ENCODE data around the gene DHX29.

Gene DHX29

DNA sequence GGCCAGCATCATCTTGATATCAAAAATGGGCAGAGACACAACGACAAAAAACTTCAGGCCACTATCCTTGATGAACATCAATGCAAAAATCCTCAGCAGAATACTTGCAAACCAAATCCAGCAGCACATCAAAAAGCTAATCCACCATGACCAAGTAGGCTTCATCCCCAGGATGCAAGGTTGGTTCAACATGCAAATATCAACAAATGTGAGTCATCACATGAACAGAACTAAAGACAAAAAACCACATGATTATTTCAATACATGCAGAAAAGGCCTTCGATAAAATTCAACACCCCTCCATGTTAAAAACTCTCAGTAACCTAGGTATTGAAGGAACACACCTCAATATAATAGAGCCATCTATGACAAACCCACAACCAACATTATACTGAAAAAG is 8.8 kb upstream of the DHX29 start:
- no peak for DNase-seq

DNA sequence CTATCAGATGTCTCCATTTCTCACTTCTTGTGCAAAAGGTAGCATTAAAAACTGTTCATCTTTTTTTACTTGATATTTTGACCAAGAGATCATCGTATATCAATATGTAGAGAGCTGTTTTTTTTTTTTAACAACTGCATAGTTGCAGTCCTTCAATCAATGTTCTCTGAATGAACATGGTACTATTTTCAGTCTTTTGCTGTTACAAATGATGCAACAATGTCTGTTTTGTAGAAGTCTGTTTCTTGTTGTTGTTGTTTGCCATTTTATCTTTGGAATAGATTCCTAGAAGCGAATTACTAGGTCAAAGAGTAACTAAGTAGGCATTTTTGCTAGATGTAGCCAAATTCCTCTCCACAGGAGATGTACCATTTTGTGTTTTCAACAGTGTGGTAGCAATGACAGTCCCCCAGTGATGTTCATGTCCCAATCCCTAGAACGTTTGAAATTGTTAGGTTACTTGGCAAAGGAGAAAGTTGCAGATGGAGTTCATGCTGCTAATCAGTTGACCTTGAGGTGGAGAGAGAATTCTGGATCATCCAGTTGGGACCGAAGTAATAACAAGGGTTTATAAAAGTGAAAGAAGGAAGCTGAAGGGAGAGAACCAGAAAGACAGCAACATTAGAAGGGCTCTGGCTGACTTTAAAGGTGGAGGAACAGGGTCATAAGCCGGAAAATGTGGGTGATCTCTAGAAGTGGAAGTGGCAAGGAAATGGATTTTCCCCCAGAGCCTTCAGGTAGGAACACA is 6.5 kb upstream of the DHX29 start:
- no peak for DNase-seq

DNA sequence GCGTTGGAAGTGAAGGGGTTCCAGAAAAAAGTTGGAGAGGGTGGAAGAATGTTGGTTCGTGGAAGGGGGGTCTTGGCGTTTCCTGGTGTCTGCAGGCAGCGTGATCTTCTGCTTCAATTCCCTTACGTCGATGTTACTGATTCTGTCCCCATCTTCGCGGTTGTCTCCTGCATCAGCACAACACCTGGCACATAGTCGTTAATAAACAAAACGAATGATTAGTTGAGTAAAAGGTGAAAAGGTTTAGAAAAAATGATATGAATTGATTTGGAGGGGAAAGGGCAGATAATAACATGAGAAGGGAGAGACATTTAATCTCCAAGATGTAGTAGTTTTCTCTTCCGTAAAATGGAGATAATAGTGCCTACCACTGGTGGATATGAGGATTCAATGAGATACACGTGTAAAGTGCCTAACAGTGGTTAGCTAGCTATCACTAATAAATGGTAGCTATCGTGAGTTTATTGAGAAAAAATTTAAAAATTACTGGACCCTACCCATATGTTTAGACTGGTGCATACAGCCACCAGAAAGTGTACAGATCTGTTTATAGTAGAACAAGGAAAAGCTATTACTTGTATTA is 851 bp upstream of the DHX29 start:
- DNase-seq: no peak

DNA sequence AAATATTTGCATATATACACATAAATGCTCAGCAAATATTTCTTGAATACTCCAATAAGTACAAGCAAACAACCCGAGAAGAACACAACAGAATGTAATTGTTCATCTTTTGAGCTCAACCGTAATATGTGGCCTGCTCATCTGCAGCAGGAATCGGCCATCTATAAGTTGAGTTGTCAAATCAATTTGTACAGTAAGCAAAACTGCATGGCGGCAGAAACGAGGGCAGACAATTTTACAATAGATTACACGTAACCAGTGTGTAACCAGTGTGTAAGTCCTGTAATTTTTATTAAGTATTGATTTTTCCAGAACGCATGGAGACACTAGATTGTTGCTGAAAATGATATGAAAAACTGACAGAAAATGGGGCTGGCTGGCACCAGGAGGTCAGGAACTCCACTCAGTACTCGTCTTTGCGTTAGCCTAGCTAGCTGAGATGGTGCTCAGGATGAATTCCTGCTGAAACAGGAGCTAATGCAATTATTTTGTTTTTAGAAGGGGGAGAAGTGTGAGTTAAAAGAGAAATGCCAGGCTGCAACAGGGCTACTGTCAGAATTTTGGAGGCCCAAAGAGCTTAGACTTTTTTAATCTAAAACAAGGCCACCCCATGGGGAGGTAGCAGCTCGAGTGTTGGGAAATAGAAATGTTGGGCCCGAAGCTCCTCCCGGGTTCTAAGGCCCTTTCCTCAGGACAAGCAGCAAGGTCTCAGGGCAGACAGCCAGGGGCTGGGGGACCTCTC is 682 bp downstream of the DHX29 start:
- DNase-seq: no peak

DNA sequence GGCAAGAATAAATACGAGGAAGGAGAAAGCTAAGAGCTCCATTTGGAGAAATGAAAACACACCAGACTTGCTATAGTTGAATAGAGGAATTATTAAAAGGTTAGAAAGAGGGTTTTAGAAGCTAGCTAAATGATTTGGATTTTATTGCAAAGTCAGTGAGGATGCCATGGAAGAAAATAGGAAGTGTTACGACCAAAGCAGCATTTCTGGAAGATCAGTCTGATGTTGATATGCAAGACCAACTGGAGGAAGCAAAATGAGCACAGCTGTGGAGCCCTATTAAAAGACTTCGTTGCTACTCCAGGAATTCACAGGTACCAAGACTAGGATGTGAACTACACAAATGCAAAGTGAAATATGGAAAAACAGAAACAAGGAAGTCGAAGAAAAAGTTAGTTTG is 2.1 kb downstream of the DHX29 start:
- no peak for DNase-seq

DNA sequence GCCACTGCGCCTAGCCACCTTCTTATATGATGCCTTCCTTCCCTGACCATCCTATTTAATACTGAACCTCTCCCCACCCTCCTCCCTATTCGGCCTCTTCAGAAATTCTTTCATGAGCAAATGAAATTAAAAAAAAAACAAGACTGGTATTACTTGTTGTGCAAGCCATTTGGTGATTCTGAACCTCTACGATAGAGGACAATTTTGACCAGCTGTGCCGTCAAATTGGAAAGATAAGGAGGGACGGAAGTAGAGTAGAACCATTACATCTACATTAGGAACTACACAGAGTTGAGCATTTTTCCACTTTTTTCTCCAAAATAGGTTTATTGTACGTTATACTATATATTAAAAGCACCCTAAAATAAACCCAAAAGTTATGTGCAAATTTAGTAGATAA is 2.9 kb downstream of the DHX29 start:
- no peak for DNase-seq

DNA sequence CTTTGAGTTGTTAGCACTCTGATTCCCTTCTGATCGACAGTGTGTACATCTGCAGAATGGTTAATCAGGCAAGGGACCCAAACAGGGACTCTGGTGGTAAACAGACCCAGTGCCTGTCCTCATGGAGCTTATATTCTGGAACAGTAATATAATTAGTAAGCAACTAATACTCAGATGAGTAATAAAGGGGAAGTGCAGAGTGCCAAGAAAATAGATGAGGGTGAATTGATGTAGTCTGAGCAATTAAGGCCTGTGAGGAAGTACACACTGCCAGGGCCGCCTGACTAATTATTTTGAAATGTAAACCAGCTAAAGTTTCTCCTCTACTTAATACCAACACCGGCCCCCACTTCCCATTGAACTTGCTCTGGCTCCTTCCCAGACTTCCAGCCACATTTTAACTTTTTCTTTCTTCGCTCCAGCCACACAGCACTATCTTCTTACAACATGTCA is 4.2 kb downstream of the DHX29 start:
- no peak for DNase-seq

DNA sequence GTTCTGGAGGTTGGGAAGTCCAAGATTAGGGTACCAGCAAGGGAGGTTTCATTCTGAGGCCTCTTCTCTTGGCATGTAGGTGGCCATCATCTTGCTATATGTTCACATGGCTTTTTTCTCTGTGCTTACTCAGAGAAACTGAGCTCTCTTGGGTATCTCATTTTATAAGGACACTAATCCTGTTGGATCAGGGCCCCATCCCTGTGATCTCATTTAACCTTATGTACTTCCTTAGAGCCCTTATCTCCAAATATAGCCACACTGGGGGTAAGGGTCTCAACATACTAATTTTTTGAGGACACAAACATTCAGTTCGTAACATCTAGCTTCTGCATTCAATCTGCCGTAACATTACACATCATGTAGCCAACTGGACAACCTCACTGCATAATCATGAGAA is 6.6 kb downstream of the DHX29 start:
- no peak for DNase-seq

DNA sequence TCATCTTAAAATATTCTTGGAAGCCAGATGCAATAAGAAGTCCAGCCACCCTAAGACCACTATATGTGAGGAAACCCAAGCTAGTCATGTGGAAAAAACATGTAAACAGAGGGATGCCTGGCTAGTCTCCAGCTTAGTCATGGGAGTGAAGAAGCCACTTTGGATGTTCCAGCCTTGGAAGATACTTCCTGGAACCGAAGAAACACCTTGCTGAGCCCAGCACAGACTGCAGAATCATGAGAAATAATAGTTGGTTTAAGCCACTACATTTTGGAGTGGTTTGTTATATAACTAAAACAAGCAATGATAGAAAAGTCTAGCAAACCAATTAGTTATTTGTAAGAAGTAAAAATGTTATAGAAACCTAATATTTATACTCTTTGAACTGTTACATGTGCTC is 12.6 kb downstream of the DHX29 start:
- no peak for DNase-seq

DNA sequence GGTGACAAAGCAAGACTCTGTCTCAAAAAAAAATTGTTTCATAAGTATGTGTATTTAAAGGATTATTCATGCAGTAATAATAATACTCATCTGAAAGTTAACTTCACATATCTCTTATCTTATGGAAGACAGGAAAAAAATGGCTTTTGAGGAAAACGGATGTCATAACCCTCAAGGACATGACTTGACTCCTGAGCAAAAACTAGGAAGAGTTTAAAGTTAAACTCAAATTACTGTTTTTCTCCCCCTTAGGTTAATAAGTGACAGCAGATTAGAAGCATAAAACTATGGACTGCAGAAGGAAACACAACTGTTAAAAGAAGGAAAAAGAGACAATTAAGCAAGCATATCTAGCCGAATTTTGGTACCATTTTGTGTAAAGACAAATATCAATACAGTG is 16.5 kb downstream of the DHX29 start:
- no peak for DNase-seq

DNA sequence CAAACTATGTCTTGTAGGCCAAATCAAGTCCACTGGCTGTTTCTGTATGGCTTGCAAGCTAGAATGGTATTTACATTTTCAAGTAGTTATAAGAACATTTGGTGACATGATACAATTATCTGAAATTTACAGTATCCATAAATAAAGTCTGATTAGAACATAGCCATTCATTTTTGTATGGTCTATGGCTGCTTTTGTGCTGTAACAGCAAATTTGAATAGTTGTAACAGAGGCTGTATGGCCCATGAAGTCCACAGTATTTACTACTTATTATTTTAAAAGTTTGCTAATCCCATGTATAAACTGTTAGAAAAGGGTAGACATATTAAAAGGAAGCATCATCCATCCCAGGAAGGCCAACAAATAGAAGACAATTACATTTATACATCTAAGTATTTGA is 17.7 kb downstream of the DHX29 start:
- DNase-seq: no peak

DNA sequence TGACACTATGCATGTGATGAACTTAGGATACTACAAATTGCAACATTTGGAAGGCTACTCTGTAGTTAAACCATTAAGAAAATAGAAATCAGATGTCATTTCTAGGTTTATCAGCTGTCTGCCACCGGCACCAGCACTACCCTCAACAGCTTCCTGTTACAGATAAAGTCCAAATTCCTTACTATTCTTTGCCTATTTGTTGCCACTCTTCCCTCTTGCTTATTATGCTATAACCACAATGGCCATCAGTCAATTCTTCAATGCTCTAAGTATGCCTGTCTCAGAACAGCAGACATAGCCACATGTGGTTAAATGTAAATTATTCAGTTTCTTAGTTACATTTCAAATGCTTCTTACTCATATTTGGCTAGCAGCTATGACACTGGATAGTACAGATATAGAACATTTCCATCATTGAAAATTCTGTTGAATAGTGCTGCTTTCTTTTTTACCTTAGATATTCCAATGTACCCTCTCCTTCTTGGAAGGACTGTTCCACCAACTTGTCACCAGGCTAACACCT is 21.0 kb downstream of the DHX29 start:
- DNase-seq: no peak

DNA sequence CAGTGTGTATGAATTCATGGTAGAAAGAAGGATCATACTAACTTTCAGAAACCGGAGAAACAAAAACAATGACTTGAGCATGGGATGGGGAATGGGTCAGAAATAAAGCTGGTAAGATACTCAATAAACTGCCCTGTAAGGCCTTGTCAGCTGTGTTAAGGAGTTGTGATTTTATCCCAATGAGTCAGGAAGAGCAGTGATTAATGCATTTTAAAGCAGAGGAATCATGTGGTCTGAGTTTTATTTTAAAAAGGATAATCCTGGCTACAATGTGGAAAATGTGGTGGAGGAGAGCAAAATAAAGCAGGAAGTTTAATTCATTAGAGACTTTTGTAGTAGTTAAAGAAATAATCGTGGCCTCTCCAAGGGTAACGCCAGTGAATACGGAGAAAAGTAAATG is 28.7 kb downstream of the DHX29 start:
- DNase-seq: no peak

DNA sequence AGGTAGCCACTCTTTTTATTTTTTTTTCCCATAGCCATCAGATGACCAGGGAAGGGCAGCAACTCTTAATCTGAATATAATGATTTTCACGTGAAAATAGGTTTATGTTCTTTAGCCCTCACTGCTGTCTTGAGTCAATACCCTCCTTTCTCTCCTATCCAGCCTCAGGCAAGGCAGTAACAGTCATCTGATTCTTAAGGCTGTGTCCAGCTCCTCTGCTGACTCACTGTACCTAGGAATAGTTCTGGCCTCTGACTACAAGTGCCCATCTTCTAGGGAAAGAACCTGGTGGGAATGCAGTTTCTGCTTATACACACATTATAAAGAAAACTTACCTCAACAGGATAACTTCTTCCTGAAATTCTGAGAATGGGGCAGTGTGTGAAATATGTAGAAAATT is 30.7 kb downstream of the DHX29 start:
- no peak for DNase-seq

DNA sequence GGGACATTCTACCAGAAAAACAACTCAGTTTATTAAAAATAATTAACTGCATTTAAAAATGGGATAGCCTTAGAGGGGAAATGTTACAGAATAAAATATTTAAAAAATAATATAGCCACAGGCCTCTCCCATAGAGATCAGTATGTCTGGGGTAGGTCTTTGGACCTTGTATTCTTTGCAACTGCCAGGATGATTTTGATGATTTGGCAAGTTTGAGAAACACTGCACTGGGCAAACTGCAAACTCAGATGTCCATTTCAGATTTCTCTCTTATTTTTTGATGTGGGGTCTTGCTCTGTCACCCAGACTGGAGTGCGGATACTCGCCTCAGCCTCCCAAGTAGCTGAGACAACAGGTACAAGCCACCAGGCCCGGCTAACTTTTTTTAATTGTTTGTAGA is 49.2 kb downstream of the DHX29 start:
- DNase-seq: no peak

DNA sequence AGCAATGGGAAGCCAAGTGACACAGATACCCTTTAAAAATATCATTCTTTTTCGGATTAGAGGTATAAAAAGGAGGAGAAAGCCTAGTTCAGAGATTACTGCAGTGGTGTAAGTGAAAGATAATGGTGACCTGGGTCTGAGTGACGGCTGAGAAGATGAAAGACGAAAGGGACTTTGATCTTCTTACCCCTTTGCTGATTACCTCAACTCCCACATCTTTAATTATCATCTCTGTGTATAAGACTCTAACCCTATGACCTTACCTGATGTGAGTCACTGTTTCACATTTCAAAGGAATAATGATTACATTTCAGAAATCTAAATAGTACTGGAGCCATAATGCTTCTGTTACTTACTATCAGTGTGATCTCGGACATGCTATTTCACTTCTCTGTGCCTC is 52.7 kb downstream of the DHX29 start:
- DNase-seq: no peak

DNA sequence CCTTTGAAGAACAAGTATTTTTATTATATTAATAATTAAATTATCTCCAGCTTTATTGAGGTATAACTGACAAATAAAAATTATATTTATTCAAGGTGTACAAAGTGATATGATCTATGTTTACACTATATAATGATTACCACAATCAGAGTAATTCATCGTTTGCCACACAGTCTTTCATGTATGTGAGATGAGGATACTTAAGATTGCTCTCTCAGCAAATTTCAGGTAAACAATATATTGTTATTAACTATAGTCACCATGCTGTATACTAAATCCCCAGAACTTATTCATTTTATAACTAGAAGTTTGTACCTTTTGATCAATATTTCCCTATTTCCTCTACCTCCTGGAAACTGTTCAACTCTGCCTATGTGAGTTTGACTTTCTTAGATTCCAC is 57.4 kb downstream of the DHX29 start:
- no peak for DNase-seq

DNA sequence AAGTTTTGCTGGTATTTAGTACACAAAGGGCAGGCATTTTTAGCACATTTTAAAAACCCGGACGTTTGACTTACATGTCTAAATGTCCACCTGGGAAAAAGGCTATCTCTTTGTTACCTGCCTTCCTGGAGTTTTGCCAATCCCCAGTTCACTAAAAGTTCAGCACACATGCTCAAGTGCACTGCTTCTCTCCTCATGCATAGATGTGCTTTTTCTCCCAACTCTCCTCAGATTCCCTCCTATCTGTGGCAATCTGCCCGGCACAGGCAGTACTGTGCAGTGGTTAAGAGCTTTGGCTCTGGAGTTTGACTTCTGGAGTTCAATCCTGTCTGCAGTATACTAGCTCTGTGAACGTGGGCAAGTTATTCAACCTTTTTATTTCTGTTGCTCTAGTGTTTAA is 65.7 kb downstream of the DHX29 start:
- no peak for DNase-seq

DNA sequence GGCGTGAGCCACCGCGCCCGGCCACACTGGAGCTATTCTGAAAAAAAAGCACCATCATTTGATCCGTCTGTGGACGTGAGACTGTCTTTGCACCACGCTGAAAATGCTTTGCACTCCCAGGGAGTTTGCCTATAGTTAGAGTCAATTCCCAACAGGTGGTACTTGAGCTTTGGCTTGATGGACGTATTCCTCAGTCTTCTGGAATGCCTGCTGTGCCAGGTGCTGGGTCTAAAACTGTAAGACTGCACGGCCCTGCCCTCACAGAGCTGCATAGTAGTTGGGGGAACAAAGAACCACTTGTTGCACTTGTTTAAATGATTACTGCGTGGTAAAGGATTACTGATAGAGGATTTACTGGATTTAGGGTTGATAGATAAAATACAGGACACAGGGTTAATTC is 70.7 kb downstream of the DHX29 start:
- DNase-seq: no peak

DNA sequence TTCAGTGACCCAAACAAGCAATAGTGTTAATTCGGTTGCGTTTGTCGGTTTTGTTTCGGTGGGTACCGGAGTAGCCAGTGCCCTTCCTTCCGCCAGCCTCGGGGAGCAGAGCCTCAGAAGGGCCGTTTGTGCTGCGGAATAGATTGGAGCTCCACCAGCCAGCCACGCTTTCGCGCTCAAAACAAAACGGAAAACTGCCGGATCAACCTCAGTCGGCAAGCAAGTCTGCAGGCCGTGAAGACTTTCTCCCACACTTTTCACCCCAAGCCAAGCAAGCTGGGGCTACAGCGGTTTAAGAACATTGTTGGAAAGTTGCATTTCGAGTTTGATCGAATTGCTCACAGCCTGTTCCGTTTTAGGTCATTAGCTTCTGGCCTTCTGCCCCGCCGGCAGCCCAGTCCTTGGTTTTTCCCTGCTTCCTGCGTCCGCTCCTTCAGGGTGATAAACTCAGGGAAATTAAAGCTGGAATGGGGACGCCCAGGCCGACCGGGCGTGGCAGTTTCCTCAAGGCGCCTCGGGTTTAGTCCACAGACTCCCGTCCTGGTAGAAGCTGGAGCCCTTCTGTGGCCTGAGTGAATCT is 73.3 kb downstream of the DHX29 start:
- DNase-seq: no peak

DNA sequence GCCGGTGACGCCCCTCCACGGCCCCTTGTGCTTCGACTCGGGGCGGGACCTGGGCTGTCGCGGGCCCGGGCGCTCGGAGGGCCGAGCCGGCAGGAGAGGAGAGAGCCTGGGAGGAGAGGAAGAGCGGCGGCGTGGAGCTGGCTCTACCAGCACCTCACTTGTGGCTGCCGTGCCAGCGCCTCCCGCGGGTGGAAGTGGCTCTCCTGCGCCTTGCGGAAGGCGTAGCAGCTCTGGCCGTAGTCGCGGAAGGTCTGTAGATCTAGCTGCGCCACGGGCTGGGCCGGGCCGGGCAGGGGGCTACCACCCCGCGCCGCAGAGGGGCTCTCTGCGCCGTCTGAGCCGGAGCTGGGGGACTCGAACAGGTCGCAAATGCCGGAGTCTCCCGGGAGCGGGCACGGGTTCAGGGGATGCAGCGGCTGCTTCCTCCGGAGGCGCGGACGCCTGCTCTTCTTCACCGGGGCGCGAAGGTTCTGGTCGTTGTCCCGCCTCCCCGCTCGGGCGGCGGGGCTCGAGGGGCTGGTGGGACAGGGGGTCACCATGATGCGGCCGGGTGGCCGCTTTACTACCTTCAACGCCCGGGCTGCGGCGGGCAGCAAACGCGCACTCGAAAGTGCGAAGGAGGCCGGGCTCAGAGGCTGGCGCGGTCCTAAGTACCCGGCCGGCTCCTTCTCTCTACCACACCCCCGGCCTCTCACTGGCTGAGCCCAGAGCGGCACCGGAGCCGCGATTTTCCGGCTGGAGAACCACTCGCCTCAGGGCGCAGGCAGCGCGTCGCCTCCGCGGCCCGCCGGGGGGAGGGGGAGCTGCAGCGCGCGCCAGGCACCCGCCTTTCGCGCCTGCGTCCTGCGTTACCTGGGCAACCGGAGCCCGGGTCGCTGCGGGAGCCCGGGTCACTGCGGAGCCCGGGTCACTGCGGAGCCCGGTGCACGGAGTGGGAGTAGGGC is 74.2 kb downstream of the DHX29 start, which contains the start of gene CCNO:
Gene CCNO, minus strand, starts transcription at position 624 of the 944 bp plus-strand sequence. Its CDS starts 85 bp downstream, at position 539.
- DNase-seq: peak; percentile 48

DNA sequence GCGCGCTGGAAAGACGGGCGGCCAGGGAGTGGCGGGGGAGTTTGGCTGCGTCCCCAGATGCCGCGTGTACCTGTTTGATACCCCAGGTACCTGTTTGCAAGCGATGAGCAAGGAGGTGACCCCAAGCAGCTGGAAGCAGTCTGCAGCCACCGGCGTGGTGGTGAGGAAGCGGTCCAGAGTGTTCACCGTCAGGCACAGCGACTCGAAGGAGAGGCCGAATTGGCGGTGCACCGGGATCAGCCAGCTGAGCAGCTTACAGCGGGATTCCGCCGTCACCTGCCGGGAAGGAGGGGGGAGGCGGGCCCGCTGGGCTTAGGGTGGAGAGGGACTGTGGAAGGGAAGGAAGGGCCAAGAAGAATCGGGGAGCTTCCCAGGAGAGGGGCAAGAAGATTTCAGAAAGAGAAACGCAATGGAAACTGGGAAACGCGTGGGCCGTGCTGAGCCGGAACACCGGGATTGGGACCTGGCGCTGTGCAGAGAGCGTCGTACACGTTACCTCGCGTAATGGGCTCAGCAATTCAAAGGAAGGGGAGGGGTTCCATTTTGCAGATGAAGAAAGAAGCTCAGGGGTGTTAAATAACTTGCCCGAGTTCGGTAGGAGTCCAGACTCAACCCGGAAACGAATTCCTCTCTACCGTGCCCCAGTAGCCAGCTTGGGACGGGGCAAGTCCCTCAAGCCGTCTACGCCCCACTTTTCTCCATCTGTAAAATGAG is 75.1 kb downstream of the DHX29 start:
- no peak for DNase-seq
